Tibial artery (tissue), 4 donors: Measurements from ENCODE around the gene SMAD9.

Source experiments
- DNase-seq, 2 donors: peaks; one replicate each; pipeline ENCODE4 v3.0.0-alpha.2; 2019
- H3K27ac ChIP-seq, 2 donors: fragments of 200-600 bp; sonication (generic) in 1 of 2; 1 replicate in 1 of 2; 2 replicates in 1 of 2; pipeline ENCODE4 v1.5.1; 2018 to 2019; ENCODE audit warnings: mild to moderate bottlenecking in 1 of 2
- H3K27me3 ChIP-seq, 2 donors: fragments of 200-600 bp; sonication (generic) in 1 of 2; one replicate each; pipeline versions ENCODE4 v1.5.1 to v1.6.0; 2016 to 2019
- H3K36me3 ChIP-seq, 3 donors: fragments of 200-600 bp; sonication (generic) in 2 of 3; one replicate each; pipeline ENCODE4 v1.5.1; 2016 to 2019; ENCODE audit warnings: mild to moderate bottlenecking in 2 of 3
- H3K4me1 ChIP-seq, 4 donors: fragments of 200-600 bp; sonication (generic) in 2 of 4; 1 replicate in 3 of 4; 2 replicates in 1 of 4; pipeline ENCODE4 v1.5.1; 2016 to 2019
- H3K4me3 ChIP-seq, 2 donors: fragments of 200-600 bp; sonication (generic) in 1 of 2; 1 replicate in 1 of 2; 2 replicates in 1 of 2; pipeline ENCODE4 v1.5.1; 2018 to 2019; ENCODE audit warnings: mild to moderate bottlenecking in 2 of 2
- H3K9me3 ChIP-seq, 3 donors: fragments of 200-600 bp; sonication (generic) in 1 of 3; one replicate each; pipeline ENCODE4 v1.5.1; 2016 to 2019
- intact Hi-C: fragments of 100-400 bp; cut with DNase I; formaldehyde crosslinking; loops from one replicate; pipeline ENCODE4 v1.15.0; 2023; ENCODE audit warnings: low total_unique reads
- TF ChIP-seq, protein P1 (sequence below), 2 experiments: fragments of 200-600 bp in 1 of 2; fragments of 450-650 bp in 1 of 2; IDR thresholded peaks; one replicate each; pipeline ENCODE4 v1.5.1; 2017 to 2019; ENCODE audit warnings: antibody characterized with exemption in 2 of 2, mild to moderate bottlenecking in 1 of 2, moderate library complexity in 1 of 2

Gene SMAD9

GRCh38 chr13:36841391-36841790 is 78.6 kb downstream of the SMAD9 start:
- TF ChIP-seq, protein P1, sequence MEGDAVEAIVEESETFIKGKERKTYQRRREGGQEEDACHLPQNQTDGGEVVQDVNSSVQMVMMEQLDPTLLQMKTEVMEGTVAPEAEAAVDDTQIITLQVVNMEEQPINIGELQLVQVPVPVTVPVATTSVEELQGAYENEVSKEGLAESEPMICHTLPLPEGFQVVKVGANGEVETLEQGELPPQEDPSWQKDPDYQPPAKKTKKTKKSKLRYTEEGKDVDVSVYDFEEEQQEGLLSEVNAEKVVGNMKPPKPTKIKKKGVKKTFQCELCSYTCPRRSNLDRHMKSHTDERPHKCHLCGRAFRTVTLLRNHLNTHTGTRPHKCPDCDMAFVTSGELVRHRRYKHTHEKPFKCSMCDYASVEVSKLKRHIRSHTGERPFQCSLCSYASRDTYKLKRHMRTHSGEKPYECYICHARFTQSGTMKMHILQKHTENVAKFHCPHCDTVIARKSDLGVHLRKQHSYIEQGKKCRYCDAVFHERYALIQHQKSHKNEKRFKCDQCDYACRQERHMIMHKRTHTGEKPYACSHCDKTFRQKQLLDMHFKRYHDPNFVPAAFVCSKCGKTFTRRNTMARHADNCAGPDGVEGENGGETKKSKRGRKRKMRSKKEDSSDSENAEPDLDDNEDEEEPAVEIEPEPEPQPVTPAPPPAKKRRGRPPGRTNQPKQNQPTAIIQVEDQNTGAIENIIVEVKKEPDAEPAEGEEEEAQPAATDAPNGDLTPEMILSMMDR (IDR thresholded peaks at IDR 0.05), result no peak
- Histone ChIP-seq H3K4me1 (no peaks in the 10 kb centered on the region), H3K27ac (no peak overlapping the region), H3K9me3 (no peaks in the 10 kb centered on the region), H3K4me3 (no peak overlapping the region), H3K27me3 (no peaks in the 10 kb centered on the region), H3K36me3 (peaks cover 0 to 11% (median 4%) of the 10 kb centered on the region in 3 donors)
- intact Hi-C loops, result no loop called here
- DNase-seq, result no peak

DNA sequence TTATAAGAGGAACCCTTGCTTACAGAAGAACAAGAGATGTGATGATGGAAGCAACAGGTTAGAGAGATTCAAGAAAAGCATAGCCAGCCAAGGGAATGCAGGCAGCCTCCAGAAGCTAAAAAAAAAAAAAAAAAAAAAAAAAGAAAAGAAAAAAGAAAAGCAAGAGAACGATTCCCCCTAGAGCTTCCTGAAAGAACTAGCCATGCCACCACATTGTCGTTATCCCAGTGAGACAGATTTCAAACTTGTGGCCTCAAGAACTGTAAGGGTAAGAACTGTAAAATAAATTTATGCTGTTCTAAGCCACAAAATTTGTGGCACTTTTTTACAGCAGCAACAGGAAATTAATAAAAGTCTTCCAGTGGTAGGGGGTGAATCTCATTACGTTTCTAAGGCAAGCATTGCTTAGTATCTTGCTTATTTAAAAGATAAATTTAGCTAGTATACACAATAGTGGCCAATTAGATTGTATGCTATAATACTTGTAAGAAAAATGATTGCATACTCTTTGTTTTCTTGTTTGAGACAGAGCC is 79.3 kb downstream of the SMAD9 start:
- H3K27ac ChIP-seq, result no peak overlapping the region
- TF ChIP-seq, protein P1 (IDR thresholded peaks at IDR 0.05), result no peak
- intact Hi-C loops, result no loop called here
- no peaks in the 10 kb centered on the region for H3K27me3 ChIP-seq
- H3K36me3 ChIP-seq, result peaks cover 0 to 8% (median 4%) of the 10 kb centered on the region in 3 donors
- no peaks in the 10 kb centered on the region for H3K4me1 ChIP-seq
- H3K4me3 ChIP-seq, result no peak overlapping the region
- DNase-seq, result no peak
- no peaks in the 10 kb centered on the region for H3K9me3 ChIP-seq

GRCh38 chr13:36839981-36840380 is 80.1 kb downstream of the SMAD9 start:
- Histone ChIP-seq H3K4me3 (no peak overlapping the region), H3K9me3 (no peaks in the 10 kb centered on the region), H3K36me3 (peaks cover 0 to 7% (median 4%) of the 10 kb centered on the region in 3 donors), H3K4me1 (no peaks in the 10 kb centered on the region), H3K27ac (no peak overlapping the region), H3K27me3 (no peaks in the 10 kb centered on the region)
- DNase-seq, result no peak
- TF ChIP-seq, protein P1 (IDR thresholded peaks at IDR 0.05), result no peak
- intact Hi-C loops, result no loop called here

- Histone ChIP-seq H3K4me3 (no peak overlapping the region), H3K4me1 (no peaks in the 10 kb centered on the region), H3K36me3 (peaks cover 0 to 7% (median 4%) of the 10 kb centered on the region in 3 donors), H3K9me3 (no peaks in the 10 kb centered on the region), H3K27me3 (no peaks in the 10 kb centered on the region), H3K27ac (no peak overlapping the region)
- intact Hi-C loops, result no loop called here
- no peak for DNase-seq
- TF ChIP-seq, protein P1 (IDR thresholded peaks at IDR 0.05), result no peak
Observed at GRCh38 chr13:36839281-36839680, 80.8 kb downstream of the SMAD9 start.

- Histone ChIP-seq H3K4me3 (no peak overlapping the region), H3K27me3 (no peaks in the 10 kb centered on the region), H3K27ac (no peak overlapping the region), H3K9me3 (no peaks in the 10 kb centered on the region), H3K4me1 (no peaks in the 10 kb centered on the region), H3K36me3 (peaks cover 0 to 4% (median 0%) of the 10 kb centered on the region in 3 donors)
- DNase-seq, result no peak
- TF ChIP-seq, protein P1 (IDR thresholded peaks at IDR 0.05), result no peak
- intact Hi-C loops, result no loop called here
Observed at GRCh38 chr13:36837354-36838092, 82.5 kb downstream of the SMAD9 start.
